ENCODE data around the gene BAHCC1.

Gene BAHCC1

DNA sequence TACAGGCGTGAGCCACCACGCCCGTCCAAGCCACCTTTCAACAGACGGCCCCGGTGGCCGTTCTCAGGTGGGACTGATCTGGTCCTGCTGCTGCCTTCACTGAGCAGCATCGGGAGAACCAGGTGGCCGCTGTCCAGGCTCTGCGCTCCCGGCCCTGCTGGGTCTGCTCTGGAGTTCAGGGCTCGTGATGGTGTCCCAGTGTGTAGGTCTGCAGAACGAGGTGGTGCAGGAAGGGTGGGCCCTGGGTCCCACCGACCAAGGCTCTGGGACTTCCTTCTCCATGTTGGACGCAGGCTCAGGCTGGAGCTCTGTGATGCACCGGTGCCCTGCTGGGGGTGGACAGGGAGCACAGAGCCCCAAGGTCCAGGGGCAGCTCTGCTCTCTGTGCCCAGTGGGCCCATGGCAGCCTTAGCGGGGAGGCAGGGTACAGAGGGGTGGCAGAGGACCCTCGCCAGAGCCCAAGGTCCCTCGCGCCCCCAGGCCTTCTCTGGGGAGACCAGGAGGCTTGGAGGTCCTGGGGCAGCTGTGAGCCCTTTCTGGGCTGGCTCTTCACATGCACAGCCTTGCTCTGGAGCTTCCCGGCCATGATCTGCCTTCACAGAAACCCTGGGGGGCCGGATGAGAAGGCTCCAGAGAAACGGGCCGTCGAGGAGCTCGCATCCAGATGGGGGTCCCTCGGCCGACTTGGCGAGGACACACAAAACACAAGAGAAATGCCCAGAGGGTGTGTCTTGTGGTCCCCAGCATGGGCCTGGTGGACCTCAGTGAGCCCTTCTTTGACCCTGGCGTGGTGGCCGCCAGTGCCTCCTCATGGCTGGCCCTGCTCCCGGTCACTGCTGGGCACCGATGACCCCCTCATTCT, 26.9 kb upstream of the BAHCC1 start:
- DNase-seq, result no peak

DNA sequence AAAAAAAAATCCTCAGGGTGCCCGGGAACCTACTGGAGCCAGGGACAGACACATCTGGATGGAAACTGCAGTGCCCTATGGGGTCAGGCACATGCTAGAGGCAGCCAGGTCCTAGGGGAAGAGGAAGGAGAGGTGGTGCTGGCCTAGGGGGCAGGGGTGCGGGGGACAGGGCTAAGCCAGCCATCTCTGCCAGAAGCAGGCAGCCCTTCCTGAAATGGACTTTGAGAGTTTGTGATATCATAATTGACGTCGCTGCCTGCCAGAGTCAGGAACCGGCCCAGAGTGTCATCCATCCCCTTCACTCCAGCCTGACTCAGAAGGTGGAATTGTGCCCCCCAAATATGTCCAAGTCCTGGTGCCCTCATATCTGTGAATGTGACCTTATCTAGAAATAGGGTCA, 25.0 kb upstream of the BAHCC1 start:
- DNase-seq, result no peak

DNA sequence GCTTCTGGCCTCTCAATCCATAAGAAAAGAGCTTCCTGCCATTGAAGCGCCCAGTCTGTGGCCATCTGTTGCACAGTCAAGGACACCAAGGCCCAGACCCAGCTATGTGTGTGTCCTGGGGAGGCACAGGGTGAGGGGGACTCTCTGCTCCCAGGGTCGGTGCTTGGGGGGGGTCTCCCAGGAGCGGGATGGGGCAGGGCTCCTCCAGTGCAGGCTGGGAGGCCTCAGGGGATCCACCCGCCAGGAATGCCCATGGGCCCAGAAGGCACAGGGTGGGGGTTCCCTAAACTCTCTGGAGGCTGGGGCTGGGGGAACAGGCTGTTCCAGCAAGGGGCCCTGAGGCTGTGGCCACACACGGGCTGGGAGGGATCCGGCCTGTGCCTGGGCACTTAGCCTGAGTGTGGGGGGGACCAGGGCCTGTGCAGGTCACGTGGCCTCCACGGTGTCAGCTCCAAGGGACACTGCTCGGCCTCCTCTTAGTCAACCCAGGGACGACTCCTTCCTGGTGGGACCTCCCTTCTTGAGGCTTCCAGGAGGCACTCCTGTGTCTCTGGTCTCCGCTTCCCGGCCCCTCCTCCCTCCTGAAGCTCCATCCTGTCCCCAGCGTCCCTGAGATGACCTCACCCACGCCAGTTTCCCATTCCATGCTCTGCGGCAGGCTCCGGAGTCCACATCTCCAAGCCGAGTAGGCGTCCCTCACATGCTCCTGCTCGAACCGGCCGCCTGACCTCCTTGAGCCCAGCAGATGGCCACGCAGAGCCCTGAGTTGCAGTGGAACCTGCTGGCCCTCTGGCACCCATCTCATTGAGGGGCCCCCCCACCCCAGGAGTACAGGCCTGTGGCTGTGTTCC, 23.1 kb upstream of the BAHCC1 start:
- no peak for DNase-seq

DNA sequence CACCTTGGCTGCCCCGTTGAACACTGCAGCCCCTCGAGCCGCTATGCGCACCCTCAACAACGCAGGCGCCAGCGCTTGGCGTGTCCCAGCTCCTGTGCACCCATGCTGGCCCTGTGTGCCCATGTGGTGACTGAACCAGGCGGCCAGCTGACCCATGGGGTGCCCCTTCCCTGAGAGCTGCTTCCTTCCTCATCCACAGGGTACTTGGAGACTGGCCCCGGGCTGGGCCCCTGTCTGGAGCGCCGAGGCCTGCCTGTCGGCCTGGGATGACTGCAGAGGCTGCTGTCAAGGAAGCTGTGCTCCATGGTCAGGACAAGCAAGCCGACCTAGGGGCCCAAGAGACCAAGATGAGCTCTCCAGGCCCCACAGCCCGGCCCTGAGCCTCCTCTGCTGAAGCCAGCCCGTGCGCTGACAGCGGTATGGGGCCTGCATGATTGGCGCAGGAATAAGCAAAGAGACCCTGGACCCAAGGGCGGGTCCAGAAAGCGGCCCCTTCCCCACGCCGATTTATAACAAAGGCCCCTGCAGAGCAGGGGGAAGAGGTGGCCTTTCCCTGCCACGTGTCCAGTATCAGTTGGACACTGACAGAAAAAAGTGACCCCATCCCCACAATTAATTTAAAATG, 21.6 kb upstream of the BAHCC1 start:
- no peak for DNase-seq

DNA sequence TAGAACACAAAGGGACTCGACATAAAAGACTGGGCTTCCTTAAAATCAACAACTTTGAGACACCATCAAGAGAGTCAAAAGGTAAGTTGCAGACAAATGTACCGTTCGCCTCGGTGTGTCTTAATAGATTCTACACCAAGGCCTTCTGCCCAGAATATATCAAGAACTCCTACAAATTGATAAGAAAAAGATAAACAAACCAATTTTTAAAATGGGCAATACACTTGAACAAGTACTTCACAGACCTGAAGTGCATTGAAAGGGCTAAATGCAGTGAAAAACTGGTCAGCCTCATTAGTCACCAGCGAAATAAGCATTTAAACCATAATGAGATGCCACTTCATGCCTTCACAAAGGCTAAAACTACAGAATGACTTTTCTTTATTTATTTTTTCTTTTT, 20.4 kb upstream of the BAHCC1 start:
- DNase-seq, result no peak

DNA sequence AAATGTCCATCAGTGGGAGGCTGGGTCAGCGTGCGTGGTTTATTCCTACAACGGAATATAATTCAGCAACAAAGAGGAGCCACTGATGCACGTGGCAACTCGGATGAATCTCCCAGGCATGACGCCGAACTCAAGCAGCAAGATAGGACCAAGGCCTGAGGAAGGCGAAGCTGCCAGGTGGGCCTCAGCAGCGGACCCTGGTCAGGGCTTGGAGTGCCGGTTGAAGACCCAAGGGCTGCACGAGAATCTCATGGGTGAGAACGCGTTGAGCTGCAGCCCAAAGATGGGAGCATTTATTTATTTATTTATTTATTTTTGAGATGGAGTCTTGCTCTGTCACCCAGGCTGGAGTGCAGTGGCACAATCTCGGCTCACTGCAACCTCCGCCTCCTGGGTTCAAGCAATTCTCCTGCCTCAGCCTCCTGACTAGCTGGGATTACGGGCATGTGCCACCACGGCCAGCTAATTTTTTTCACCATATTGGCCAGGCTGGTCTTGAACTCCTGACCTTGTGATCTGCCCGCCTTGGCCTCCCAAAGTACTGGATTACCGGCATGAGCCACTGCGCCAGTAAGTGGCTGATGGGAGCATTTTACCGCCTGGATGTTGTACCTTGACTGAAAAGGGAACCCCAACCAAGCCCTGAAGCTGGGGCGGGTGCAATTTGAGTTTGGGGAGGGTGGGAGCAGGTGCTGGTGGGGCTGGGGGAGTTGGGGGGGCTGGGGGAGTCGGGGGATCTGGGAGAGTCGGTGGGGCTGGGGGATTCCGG, 18.1 kb upstream of the BAHCC1 start:
- DNase-seq, result no peak

DNA sequence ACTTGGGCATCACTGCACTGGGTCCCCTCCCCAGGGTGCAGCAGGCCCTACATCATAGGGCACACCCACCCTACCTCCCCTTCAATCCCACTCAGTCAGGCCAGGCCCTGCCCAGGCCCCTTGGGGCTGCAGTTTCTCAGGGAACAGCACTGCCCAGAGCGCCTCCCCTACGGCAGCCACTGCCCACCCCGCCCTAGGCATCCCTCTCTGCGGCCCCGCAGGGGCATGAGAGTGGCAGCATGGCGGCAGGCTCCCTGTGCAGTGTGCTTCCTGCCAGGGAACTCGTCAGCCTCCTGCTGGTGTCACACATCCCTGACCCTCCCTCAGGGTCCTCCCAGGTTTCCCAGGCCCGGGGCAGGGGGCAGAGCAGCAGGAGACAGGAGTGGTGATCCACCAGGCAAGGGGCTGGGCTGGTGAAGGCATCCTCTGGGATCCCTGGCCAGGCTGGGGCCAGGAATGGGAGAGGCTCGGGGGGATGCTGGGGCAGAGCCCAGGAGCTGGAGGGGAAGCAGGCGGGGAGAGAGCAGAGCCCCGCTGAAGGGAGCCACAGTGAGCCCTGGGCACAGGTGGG, 16.2 kb upstream of the BAHCC1 start:
- no peak for DNase-seq

DNA sequence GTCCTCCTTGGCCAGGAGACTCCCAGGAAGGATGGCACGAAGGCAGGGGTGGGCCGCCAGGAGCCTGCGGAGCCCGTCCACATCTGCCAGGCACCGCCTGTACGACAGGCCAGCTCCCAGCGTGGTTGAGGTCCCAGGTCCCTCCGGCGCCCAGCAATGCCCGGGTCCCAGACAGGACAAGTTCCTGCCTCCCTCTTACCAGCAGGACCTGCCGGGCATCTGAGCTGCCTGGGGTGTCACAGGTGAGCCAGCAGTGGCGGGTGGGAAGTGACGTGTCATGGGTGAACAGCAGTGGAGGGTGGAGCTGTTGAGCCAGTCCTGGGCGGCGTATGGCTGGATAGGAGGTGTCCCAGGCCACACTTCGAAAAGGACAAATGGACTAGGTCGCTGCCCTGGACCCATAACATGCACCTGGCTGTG, 15.7 kb upstream of the BAHCC1 start:
- no peak for DNase-seq

DNA sequence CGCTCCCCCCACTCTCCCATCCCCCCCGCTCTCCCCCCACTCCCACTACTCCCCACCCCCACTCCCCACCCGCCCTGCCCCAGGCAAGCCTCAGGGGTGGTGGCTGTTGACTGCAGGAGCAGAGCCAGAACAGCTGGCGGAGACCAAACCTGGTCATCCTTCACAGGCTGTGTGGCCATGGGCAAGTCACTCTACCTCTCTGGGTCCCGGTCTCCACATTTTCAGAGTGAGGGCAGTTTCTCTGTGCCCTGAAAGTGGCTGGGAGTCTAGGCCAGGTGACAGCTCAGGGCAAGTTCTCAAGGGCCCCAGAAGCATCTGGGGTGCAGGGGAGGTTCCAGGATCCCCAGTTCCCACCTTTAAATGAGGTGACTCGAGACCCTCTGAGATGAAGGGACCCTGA, 15.1 kb upstream of the BAHCC1 start:
- DNase-seq, result no peak

DNA sequence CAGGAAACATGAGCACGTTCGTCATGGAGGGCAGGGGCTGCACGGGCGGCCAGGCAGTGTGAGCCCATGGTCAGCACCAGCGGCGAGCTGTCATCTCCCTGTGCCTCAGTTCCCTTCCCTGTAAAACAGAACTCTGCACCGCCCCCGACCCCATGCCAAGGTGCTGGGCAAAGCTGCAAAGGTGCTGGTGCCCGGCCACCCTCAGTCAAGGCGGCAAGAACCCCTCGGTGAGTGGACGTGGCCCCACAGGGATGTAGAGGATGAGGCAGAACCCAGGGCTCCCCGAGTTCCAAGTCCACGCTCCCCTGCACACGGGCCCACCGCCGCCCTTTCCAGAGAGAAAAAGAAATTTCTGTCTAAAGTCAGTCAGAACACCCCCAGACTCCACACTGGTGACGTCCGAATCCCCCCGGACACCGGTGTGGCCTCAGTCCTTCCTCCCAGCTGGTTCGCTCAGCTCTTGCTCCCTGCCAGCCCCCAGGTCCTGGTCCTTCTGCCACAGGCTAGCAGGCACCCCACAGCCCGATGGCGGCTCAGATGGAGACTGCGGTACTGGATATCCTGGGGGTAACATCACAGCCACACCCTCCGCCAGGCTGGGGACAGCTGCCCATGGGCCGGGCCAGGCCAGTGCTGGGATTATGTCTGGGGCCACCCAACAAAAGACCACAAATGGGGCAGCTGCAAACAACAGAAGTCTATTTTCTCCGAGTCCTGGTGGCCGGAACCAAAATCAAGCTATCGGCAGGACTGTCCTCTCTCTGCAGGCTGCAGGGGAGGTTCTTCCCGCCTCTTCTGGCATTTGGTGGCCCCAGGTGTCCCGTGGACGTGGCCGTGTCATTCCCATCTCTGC, 14.4 kb upstream of the BAHCC1 start:
- no peak for DNase-seq

DNA sequence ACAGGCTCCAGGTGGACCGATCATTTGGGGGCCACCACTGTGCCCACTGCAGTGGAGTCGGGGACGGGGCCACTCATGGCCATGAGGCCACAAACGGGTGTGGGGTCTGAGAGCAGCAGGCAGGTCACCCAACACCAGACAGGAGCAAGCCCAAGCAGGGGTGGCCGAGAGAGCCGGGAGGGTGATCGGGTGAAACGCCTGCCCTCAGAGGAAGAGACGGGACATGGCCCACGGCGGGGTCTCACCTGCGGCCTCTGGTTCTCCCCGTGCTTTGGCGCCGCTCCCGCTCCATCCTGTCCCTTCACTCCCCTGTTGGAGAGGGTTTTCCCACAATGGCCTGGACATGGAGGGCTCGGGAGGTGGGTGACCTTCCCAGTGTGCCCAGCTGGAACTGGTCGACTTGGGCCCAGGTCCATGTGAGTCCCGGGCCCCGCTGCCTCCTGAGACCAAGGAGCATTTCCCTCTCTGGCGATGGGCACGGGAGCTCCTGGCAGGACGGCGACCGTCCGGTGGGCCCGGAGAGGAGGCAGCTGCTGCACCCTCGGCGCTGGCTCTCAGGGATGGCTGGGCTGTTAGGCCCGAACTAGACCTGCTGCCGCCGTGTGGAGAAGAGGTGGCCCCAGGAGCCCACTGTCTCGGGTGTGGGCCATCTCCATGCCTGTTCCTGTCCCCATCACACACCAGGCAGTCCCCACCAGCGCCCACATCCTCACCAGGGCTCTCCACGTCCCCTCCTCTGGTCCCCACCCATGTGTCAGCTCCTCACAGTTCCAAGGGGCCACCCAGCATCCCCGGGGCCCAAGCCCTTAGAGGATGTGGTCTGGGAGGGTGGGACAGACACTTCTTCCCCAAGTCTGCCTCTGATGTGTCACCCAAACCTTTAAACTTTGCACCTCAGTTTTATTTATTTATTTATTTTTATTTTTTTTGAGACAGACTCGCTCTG, 13.4 kb upstream of the BAHCC1 start:
- DNase-seq, result no peak

DNA sequence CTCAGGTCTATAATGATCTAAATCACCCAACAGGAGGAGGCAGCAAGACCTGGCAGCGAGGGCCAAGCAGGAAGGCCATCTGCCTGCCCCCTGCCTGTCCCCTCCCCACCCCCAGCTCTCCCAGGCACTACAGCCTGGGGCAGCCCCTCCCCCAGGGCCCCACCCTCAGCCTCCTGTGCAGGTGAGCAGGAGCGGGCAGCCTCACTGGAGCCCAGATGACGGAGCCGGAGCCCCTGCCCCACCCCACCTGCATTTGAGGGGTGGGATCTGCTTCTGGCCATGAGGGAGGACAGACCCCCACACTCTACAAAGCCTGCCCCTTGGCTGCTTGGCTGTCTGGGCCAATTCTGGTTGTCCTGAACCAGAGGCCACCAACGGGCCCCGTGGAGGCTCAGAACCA, 12.4 kb upstream of the BAHCC1 start:
- DNase-seq, result no peak

DNA sequence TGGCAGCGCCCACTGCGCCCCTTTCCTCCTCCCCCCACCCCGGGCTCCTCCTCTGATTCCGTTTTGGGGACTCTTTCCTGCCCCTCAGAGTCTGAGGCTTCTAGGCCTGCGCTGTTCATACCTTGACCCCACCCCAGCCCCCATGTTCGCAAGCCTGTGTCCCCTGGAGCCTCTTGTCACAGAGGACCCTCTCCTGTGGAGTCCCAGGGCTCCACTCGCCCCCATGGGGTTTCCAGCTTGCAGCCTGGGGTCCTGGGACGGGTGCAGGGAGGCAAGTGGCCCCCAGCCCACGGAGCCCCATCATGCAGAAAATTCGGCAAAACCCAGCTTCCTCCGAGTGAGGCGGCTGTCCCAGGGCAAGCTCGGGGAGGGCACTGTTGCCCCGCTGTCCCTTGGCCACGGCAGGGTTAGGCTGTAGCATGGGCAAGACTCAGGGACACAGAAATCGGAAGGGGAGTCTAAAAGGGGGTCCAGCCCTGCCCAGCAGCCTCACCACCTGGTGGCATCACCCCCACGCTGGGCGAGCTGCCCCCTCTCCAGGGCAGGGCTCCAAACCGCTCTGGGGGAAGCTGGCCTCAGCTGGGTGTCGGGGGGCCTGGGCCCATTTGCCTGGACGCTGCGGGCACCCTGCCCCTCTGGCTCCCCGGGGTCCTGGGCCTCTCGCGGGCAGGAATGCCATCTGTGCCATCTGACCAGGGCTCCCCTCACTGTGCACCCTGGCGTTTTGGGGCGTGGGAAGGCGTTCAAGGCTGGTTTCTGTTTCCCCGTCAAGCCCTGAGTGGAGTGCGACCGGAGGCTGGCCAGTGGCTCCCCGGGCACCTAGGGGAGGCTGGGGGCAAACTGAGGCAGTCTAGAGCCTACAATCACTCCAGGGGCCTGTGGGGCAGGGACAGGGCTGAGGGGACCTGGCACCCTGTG, 11.5 kb upstream of the BAHCC1 start:
- no peak for DNase-seq

DNA sequence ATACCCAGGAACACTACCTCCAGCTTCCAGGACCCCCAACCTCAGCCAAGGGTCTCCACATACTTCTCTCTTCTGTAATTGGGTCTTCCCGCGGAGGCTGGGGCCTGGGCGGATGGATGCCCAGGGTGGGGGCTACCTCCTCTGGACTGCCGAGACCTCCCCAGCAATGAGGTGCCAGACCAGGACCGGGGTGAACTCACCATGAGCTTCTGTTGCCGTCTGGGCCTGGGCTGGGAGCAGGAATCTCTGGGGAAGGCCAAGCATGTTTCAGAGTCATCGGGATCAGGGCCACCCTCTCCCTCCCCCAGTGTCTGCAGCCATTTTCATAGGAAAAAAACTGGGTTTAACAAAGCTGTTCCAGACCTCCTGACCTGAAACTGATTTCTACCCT, 10.3 kb upstream of the BAHCC1 start:
- DNase-seq, result no peak

DNA sequence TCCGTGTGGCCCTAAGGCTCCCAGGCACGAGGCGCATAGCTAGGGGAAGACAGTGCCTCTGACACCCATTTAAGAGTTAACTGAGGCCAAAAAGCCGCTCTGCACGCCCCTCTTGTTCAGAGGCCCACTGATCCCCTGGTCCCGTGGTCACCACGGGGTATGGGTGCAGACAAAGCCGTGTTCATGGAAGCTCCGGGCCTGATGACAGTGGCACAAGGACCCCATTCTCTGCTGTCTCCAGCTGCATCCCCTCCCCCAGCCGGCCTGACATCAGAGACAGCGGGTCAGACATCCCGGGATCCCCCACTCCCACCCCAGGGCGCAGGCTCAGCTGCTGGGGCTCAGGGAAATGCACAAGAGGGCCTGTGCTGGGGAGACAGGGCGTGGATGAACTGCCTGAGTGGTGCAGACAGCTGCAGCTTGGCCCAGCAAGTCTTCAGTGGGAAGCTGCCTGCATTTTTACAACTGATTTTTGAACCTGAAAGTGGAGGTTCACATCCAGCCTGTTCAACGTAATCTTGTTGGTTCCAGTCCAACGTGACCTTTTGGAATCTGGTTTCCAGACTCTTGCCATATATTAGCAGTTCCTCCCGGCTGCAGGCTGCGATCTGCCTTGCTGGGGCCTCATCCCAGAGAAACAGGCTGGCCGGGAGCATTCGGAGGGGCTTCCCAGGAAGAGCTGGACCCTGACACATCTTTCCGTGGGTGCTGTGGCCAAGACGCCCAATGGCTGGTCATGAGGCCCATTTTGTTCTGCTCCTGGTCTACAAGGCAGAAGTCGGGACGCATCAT, 9.7 kb upstream of the BAHCC1 start:
- DNase-seq, result no peak

DNA sequence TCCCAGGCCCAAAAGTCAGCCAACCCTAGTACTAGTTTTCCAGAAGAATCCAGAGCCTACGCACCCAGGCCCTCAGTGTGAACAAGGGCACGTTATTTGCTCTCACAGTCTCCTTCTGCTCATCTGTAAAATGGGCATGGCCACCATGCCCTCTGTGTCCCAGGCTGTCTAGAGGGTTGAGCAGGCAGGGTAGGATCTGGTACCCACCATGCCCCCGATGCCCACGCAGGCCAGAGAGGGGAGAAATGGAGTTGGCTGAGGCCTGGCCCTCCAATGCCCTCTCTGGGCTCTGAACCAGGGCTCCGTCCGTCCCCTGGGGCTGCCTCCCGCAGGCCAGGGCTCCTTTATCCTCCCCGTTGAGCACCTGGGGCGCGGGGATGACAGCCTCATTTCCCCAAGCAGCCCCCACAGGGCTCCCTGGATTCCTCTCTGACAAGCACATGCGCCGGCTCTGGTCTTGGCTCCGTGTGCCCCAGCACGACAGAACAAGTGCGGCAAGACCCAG, 9.1 kb upstream of the BAHCC1 start:
- no peak for DNase-seq

DNA sequence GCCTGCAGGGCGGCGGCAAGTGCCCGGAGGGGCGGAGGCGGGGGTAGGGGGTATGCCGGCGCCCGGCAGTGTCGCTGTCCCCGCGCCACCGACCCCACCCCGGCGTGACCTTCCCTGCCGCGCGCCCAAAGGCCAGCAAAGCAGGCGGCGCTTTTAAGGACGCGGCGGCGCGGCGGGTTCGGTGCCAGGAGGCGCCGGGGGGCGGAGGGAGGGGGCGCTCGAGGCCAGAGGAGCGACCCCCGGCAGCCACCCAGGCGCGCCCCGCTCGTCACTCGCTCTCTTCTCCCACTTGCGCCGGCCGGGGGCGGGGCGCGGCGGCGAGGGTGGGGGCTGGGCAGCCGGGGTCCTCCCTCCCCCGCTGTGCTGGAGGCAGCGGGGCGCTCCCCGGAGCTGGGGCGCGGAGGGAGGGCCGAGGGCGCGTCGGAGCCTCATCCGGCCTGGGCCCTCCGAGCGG, 8.6 kb upstream of the BAHCC1 start:
- DNase-seq, result no peak

Data from activated CD4-positive, alpha-beta T cell treated with anti-CD3 and anti-CD28 coated beads for 48 hours (primary cell).